PC-9 (cell line): ENCODE measurements around the gene GRAMD2B. TPM values are rescaled to one million over a fixed set of nuclear protein-coding genes. Genes with fewer than 3 reads are reported as not detected.

Source experiments
- BruUV-seq: library from RNA; stranded (reverse); fragments of 400-500 nt; replicated peaks from 2 replicates; lab custom pipeline; 2021; lab: Mats Ljungman, UMichigan
- CTCF ChIA-PET: fragments of 300-600 bp; sonication (Branson Sonifier 250); formaldehyde crosslinking; loops from one replicate; lab custom pipeline; 2022; ENCODE audit warnings: antibody characterized with exemption; lab: Charles Lee
- POLR2A ChIA-PET: fragments of 300-600 bp; sonication (Branson Sonifier 250); formaldehyde crosslinking; loops from one replicate; lab custom pipeline; 2022; ENCODE audit warnings: antibody characterized with exemption; ENCODE audit not compliant: unreplicated experiment; lab: Charles Lee
- DNase-seq, 2 experiments: peaks; one replicate each; pipeline versions ENCODE4 v3.0.0 to v3.0.0-alpha.2; 2015 to 2022; ENCODE audit warnings: mixed read lengths in 1 of 2
- H2AFZ ChIP-seq: fragments of 200-600 bp; sonication (generic); 2 replicates; pipeline ENCODE4 v1.8.1; 2017; ENCODE audit warnings: antibody characterized with exemption
- H3F3A ChIP-seq: fragments of 200-600 bp; sonication (generic); 2 replicates; pipeline ENCODE4 v1.8.1; 2017; ENCODE audit warnings: antibody characterized with exemption, mild to moderate bottlenecking, low read depth; ENCODE audit not compliant: insufficient read depth
- H3K27ac ChIP-seq: fragments of 200-600 bp; sonication (generic); 2 replicates; pipeline ENCODE4 v1.6.1; 2016; ENCODE audit warnings: mixed run types
- H3K27me3 ChIP-seq: fragments of 200-600 bp; sonication (generic); 2 replicates; pipeline ENCODE4 v1.6.1; 2016; ENCODE audit warnings: low read depth, mixed run types; ENCODE audit not compliant: insufficient read depth
- H3K36me3 ChIP-seq: fragments of 200-600 bp; sonication (generic); 2 replicates; pipeline ENCODE4 v1.6.1; 2016; ENCODE audit warnings: low read depth, mixed run types
- H3K4me1 ChIP-seq: fragments of 200-600 bp; sonication (generic); replicated peaks from 2 replicates; pipeline ENCODE4 v1.6.1; 2016; ENCODE audit warnings: mixed run types; ENCODE audit not compliant: insufficient read depth
- H3K4me2 ChIP-seq: fragments of 200-600 bp; sonication (generic); 2 replicates; pipeline ENCODE4 v1.6.1; 2017; ENCODE audit warnings: mixed run types
- H3K4me3 ChIP-seq: fragments of 200-600 bp; sonication (generic); 2 replicates; pipeline ENCODE4 v1.6.1; 2016; ENCODE audit warnings: mixed run types
- H3K79me2 ChIP-seq: fragments of 200-600 bp; sonication (generic); 2 replicates; pipeline ENCODE4 v1.6.1; 2017; ENCODE audit warnings: low read depth, mixed run types
- H3K9me2 ChIP-seq: fragments of 200-600 bp; sonication (generic); 2 replicates; pipeline ENCODE4 v1.8.1; 2017; ENCODE audit warnings: mild to moderate bottlenecking; ENCODE audit not compliant: insufficient read depth
- H3K9me3 ChIP-seq: fragments of 200-600 bp; sonication (generic); 2 replicates; pipeline ENCODE4 v1.8.1; 2016; ENCODE audit warnings: low read depth; ENCODE audit not compliant: insufficient read depth
- H4K20me1 ChIP-seq: fragments of 200-600 bp; sonication (generic); 2 replicates; pipeline ENCODE4 v1.8.1; 2017; ENCODE audit not compliant: insufficient read depth
- CTCF ChIP-seq: fragments of 200-600 bp; sonication (generic); conservative IDR thresholded peaks from 2 replicates; pipeline ENCODE4 v1.6.1; 2017; ENCODE audit warnings: mixed run types, antibody characterized with exemption, mild to moderate bottlenecking, moderate library complexity
- EZH2 ChIP-seq: fragments of 200-600 bp; sonication (generic); IDR thresholded peaks from 2 replicates; pipeline ENCODE4 v1.8.0; 2017; ENCODE audit warnings: antibody characterized with exemption, low read depth
- intact Hi-C: fragments of 100-400 bp; cut with micrococcal nuclease; formaldehyde crosslinking; loops from one replicate; pipeline ENCODE4 v1.10.0; 2022; ENCODE audit not compliant: unreplicated experiment
- total RNA-seq: library from RNA; stranded (reverse); gene quantifications from 2 replicates; pipeline ENCODE4 v1.2.3, GENCODE V29; 2021

GRAMD2B gene
- total RNA-seq, 1 experiment from 2014 or later: 10.0 TPM

GRCh38 chr5:126450907-126451306 lies 27.7 kb downstream of the GRAMD2B start:
- H2AFZ ChIP-seq: no peak overlapping the region
- DNase-seq: no peak
- no peaks in the 10 kb centered on the region for H3K9me3 ChIP-seq
- H3K4me1 ChIP-seq: peaks cover 13% of the 10 kb centered on the region
- TF ChIP-seq EZH2: no peak
- TF ChIP-seq CTCF: no peak
- no peak overlapping the region for H3K4me2 ChIP-seq
- ChIA-PET CTCF (no interaction called here), POLR2A (no interaction called here)
- no peaks in the 10 kb centered on the region for H3K27me3 ChIP-seq
- no peak overlapping the region for H3K4me3 ChIP-seq
- H3K27ac ChIP-seq: no peak overlapping the region
- no peaks in the 10 kb centered on the region for H3K9me2 ChIP-seq
- no peaks in the 10 kb centered on the region for H3K36me3 ChIP-seq
- intact Hi-C loops: no loop called here
- H4K20me1 ChIP-seq: no peaks in the 10 kb centered on the region
- no peaks in the 10 kb centered on the region for H3K79me2 ChIP-seq
- H3F3A ChIP-seq: no peaks in the 10 kb centered on the region
- BruUV-seq: no TSS peak

DNA sequence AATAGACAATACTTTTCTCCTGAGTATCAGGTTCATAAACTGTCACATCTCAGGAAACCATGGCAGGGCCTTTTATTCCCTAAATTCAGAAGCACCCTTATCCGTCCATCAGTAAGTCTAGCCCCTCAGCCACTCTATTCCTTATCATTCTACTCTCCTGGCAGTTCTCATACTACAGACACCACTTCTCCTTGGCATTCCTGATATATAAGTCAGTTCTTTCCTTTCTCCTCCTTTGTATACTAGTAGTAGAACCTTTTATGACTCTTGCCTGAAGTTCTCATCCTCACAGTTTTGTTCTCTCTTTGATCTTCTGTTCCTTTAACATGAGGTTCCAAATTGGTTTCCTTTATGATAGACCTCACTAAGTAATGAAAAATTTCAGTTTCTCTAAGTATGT lies 29.3 kb downstream of the GRAMD2B start:
- Histone ChIP-seq H3F3A (no peaks in the 10 kb centered on the region), H3K4me2 (no peak overlapping the region), H3K9me2 (no peaks in the 10 kb centered on the region), H3K27ac (no peak overlapping the region), H3K27me3 (no peaks in the 10 kb centered on the region), H3K4me1 (no peaks in the 10 kb centered on the region), H3K9me3 (no peaks in the 10 kb centered on the region), H4K20me1 (no peaks in the 10 kb centered on the region), H3K79me2 (no peaks in the 10 kb centered on the region), H3K36me3 (no peaks in the 10 kb centered on the region), H3K4me3 (no peak overlapping the region), H2AFZ (no peak overlapping the region)
- DNase-seq: no peak
- BruUV-seq: no TSS peak
- TF ChIP-seq CTCF (no peak), EZH2 (no peak)
- ChIA-PET CTCF (no interaction called here), POLR2A (no interaction called here)
- intact Hi-C loops: no loop called here

DNA sequence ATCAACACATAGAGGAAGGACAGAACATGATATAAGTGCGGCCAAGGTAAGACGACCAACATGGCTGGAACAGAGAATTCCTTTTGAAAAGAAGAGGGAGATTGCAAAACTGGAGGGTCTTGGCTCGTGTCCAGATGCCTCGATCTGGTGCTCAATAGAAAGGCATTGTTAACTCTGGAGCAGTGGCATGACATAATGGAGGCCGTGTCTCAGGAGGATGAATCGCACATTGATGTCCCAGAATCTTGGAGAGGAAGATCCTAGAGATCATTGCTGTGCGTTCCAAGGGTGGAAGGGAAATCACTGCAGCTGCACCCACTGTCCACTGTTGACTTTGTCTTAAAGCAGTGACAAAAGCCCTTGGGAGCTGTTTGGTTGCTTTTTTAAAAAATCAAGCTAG lies 30.9 kb downstream of the GRAMD2B start:
- H3K79me2 ChIP-seq: no peaks in the 10 kb centered on the region
- H3K9me3 ChIP-seq: no peaks in the 10 kb centered on the region
- ChIA-PET CTCF (no interaction called here), POLR2A (no interaction called here)
- H3K4me1 ChIP-seq: no peaks in the 10 kb centered on the region
- no peaks in the 10 kb centered on the region for H4K20me1 ChIP-seq
- H3F3A ChIP-seq: no peaks in the 10 kb centered on the region
- no peak for DNase-seq
- no peak overlapping the region for H3K4me3 ChIP-seq
- H2AFZ ChIP-seq: no peak overlapping the region
- H3K36me3 ChIP-seq: no peaks in the 10 kb centered on the region
- no peak for TF ChIP-seq EZH2
- TF ChIP-seq CTCF: no peak
- no peak overlapping the region for H3K4me2 ChIP-seq
- H3K27ac ChIP-seq: no peak overlapping the region
- H3K9me2 ChIP-seq: no peaks in the 10 kb centered on the region
- intact Hi-C loops: no loop called here
- H3K27me3 ChIP-seq: no peaks in the 10 kb centered on the region
- no TSS peak for BruUV-seq
